Gastroesophageal sphincter (tissue), 3 donors: ENCODE results near the gene WNT11.

ENCODE experiments used
- CTCF ChIP-seq, 4 experiments: fragments of 200-600 bp in 2 of 4; fragments of 450-650 bp in 2 of 4; sonication (generic) in 1 of 4; IDR thresholded peaks; one replicate each; pipeline ENCODE4 v1.5.1; 2017 to 2019; ENCODE audit warnings: antibody characterized with exemption in 4 of 4, mild to moderate bottlenecking in 2 of 4, moderate library complexity in 2 of 4
- POLR2AphosphoS5 ChIP-seq: sonication (generic); formaldehyde crosslinking; IDR thresholded peaks from one replicate; pipeline ENCODE4 v1.6.1; 2017; ENCODE audit warnings: antibody characterized with exemption

DNA sequence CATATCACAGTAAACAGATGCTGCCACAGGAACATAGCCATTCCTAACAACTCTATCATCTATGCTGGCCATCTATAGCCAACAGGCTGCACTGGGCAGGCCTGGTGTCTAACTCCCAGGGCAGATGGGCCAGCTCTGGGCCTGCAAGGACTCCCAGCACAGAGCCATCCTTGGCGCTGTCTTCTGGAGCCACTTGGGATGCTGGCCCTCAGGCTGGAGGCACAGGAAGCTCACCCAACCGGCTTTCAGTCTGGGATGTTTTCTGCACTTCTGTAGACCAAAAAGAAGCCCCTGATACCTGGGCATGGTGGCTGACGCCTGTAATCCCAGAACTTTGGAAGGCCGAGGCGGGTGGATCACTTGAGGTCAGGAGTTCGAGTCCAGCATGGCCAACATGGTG lies 40.8 kb upstream of the WNT11 start:
- TF ChIP-seq CTCF (IDR thresholded peaks at IDR 0.05) = no peak
- no peak for TF ChIP-seq POLR2AphosphoS5
